ENCODE results near the gene FAM184A.

- TF ChIP-seq, protein P1, sequence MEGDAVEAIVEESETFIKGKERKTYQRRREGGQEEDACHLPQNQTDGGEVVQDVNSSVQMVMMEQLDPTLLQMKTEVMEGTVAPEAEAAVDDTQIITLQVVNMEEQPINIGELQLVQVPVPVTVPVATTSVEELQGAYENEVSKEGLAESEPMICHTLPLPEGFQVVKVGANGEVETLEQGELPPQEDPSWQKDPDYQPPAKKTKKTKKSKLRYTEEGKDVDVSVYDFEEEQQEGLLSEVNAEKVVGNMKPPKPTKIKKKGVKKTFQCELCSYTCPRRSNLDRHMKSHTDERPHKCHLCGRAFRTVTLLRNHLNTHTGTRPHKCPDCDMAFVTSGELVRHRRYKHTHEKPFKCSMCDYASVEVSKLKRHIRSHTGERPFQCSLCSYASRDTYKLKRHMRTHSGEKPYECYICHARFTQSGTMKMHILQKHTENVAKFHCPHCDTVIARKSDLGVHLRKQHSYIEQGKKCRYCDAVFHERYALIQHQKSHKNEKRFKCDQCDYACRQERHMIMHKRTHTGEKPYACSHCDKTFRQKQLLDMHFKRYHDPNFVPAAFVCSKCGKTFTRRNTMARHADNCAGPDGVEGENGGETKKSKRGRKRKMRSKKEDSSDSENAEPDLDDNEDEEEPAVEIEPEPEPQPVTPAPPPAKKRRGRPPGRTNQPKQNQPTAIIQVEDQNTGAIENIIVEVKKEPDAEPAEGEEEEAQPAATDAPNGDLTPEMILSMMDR (conservative IDR thresholded peaks at IDR 0.05; ENCODE audit: low read length), result no peak
- TF ChIP-seq EZH2phosphoT487 (IDR thresholded peaks at IDR 0.05; ENCODE audit: borderline replicate concordance, low read depth, low read length), result no peak
These were observed 12.5 kb downstream of the FAM184A start for GRCh38 chr6:119065955-119066354.

Data from OCI-LY7 (cell line).